ENCODE results near the gene GSTM2. TPM values are rescaled to one million over a fixed set of nuclear protein-coding genes. Genes with fewer than 3 reads are reported as not detected.
"Not testable (repeated sequence)": the region's sequence is repeated elsewhere in the genome, so short reads cannot be mapped to it uniquely, and the experiment has no call there.

GSTM2 gene
- total RNA-seq, 4 donors from 2014 or later = 37.1 to 73.6 (median 62.3) TPM

DNA sequence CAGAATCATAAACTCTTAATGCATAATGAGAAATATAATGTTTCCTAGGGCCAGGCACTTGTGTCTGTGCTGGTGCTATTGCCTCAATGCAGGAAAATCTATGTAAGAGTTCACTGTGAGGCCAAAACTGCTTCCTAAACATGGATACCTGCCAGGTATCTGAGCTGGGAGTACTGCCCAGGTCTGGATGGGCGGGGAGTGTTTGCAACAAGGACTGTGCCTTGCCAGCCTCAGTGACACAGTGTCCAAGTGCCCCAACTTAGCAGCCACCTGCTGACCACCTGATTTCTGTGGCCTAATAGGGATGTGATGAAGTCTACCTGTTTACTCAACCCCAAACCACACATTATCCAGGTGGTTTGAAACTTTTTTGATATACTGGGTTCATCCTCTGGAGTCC, 17.5 kb downstream of the GSTM2 start:
- H3K27me3 ChIP-seq; H3K27ac ChIP-seq; intact Hi-C loops (cut with DNase I); DNase-seq; H3K9me3 ChIP-seq; H3K36me3 ChIP-seq; H3K4me1 ChIP-seq; H3K4me3 ChIP-seq (replicated peaks in 1 of 3): not testable (repeated sequence)
- no CpG with 5 or more reads among the region's 1 CpG for WGBS, 2 donors

DNA sequence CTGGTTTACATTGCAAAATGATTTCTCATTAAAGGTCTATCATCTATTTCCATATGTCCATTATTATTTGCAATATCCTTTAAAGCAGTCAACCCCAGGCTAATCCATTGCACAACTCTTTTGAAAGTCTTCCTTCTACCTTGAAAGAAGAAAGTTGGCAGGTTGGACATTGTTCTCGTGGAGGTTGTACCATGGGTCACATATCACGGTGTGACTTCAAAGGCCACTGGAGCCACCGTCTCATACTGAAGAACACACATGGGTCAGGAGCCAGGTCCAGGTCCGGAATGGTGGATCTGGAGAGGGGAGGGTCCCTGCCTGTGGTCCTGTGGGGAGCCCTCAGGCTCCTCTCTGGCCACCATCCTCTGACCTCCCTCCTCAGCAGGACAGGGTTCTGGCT, 18.0 kb downstream of the GSTM2 start:
- H3K4me1 ChIP-seq; intact Hi-C loops (cut with DNase I); H3K9me3 ChIP-seq; H3K36me3 ChIP-seq; H3K4me3 ChIP-seq (replicated peaks in 1 of 3); DNase-seq; H3K27me3 ChIP-seq; H3K27ac ChIP-seq: not testable (repeated sequence)
- WGBS, 2 donors = no CpG with 5 or more reads among the region's 4 CpGs

DNA sequence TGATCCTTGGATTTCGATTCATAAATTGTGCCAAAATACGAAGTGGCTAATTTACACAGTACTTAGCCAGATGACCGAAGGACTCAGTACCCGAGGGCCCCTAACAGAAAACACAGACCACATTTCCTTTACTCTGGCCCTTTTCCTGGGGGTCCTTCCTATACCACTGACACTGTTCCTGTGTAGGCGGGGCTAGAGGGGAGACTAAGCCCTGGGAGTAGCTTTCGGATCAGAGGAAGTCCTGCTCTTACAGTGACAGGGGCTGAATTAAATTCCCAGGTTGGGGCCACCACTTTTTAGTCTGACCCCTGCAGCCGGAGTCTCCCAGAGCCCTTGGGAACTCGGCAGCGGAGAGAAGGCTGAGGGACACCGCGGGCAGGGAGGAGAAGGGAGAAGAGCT, 19.3 kb downstream of the GSTM2 start:
- intact Hi-C loops (cut with DNase I); DNase-seq; H3K36me3 ChIP-seq; H3K27me3 ChIP-seq; H3K4me1 ChIP-seq; H3K9me3 ChIP-seq: not testable (repeated sequence)
- H3K4me3 ChIP-seq (replicated peaks in 1 of 3) = peak overlapping the region in 1 of 3 donors; percentile 26
- WGBS, 2 donors = no CpG with 5 or more reads among the region's 11 CpGs
- peak overlapping the region in 1 of 3 donors; percentile 36 for H3K27ac ChIP-seq

DNA sequence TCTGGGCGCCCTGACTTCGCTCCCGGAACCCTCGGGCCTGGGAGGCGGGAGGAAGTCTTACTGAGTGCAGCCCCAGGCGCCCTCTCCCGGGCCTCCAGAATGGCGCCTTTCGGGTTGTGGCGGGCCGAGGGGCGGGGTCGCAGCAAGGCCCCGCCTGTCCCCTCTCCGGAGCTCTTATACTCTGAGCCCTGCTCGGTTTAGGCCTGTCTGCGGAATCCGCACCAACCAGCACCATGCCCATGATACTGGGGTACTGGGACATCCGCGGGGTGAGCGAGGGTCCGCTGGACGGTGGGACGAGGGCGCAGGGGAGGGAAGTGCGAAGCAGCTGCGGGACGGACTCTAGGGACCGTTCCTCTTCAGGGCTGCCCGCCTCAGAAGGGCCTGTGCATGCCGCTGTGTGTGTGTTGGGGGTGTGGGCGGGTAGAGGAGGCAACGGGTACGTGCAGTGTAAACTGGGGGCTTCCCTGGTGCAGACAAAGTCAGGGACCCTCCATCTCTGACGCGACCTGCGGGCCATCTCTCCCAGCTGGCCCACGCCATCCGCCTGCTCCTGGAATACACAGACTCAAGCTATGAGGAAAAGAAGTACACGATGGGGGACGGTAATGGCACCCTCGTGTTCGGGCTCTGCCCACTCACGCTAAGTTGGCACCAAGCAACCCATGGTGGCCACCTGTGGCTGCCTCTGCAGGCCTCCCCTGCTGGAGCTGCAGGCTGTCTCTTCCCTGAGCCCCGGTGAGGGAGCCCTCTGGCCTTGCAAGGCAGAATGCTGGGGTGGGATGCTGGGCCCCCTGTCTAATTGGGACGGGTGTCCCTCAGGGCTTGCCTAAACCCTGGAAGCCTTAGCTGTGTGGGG, 20.0 kb downstream of the GSTM2 start, which contains the start of gene GSTM1:
TSS of gene GSTM1 (plus strand) at position 177 of the 859 bp plus-strand sequence. CDS start at position 234, 57 bp downstream.
- no peaks in the 10 kb centered on the region for H3K9me3 ChIP-seq
- DNase-seq = no peak
- TF ChIP-seq POLR2A (IDR thresholded peaks at IDR 0.05) = no peak
- TF ChIP-seq, protein P1, sequence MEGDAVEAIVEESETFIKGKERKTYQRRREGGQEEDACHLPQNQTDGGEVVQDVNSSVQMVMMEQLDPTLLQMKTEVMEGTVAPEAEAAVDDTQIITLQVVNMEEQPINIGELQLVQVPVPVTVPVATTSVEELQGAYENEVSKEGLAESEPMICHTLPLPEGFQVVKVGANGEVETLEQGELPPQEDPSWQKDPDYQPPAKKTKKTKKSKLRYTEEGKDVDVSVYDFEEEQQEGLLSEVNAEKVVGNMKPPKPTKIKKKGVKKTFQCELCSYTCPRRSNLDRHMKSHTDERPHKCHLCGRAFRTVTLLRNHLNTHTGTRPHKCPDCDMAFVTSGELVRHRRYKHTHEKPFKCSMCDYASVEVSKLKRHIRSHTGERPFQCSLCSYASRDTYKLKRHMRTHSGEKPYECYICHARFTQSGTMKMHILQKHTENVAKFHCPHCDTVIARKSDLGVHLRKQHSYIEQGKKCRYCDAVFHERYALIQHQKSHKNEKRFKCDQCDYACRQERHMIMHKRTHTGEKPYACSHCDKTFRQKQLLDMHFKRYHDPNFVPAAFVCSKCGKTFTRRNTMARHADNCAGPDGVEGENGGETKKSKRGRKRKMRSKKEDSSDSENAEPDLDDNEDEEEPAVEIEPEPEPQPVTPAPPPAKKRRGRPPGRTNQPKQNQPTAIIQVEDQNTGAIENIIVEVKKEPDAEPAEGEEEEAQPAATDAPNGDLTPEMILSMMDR (IDR thresholded peaks at IDR 0.05) = peak in 1 of 6 experiments; percentile 28
- no peaks in the 10 kb centered on the region for H3K36me3 ChIP-seq
- H3K4me3 ChIP-seq (replicated peaks in 1 of 3) = peak within 1 kb of the TSS in 1 of 3 donors; percentile 26
- WGBS, 2 donors = no CpG with 5 or more reads among the region's 46 CpGs
- H3K27me3 ChIP-seq = no peaks in the 10 kb centered on the region
- peak within 1 kb of the TSS in 1 of 3 donors; percentile 36 for H3K27ac ChIP-seq
- intact Hi-C loops (cut with DNase I) = no loop called here
- H3K4me1 ChIP-seq = no peaks in the 10 kb centered on the region

DNA sequence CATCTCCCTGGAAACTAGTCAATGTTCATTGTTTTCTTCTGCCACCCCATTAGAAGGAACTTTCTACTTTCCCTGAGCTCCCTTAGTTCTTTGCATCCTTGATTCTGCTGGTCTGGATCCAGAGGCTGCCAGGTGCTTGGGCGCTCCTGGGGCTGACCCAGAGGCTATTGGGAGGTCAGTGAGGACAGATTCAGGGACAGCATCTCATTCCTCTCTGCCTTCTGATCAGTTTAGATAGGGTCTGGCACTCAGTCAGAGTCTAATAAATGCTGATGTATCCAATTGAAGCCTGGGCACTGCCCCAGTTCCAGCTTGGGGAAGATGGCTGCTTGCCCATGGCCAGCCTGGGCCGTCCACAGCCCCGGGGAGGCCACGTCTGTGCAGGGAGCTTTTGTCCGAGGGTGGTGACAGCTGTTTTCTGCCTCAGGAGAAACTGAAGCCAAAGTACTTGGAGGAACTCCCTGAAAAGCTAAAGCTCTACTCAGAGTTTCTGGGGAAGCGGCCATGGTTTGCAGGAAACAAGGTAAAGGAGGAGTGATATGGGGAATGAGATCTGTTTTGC, 22.1 kb downstream of the GSTM2 start:
- no peak for DNase-seq
- H3K36me3 ChIP-seq = no peaks in the 10 kb centered on the region
- no peak overlapping the region for H3K4me3 ChIP-seq (replicated peaks in 1 of 3)
- no peaks in the 10 kb centered on the region for H3K4me1 ChIP-seq
- H3K27ac ChIP-seq = no peak overlapping the region
- WGBS, 2 donors = no CpG with 5 or more reads among the region's 6 CpGs
- TF ChIP-seq, protein P1 (IDR thresholded peaks at IDR 0.05) = no peak
- no peak for TF ChIP-seq POLR2A (IDR thresholded peaks at IDR 0.05)
- H3K9me3 ChIP-seq = no peaks in the 10 kb centered on the region
- H3K27me3 ChIP-seq = no peaks in the 10 kb centered on the region
- intact Hi-C loops (cut with DNase I) = no loop called here

DNA sequence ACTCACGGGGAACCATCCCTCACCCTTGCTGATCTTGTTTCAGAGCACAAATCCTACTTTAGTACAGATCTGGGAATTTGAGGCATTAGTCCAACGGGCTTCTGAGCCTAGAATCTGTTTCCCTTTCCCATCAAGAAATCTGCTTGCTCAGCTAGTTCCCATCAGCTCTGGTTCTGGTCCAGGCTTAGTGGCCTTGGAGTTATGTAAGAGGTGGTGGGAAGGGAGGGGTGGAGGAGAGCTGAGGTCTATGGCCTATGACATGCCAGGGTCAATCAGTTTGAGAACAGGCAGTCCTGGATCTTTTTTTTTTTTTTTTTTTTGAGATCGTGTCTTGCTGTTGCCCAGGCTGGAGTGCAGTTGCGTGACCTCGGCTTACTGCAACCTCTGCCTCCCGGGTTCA, 23.9 kb downstream of the GSTM2 start:
- no peaks in the 10 kb centered on the region for H3K27me3 ChIP-seq
- no peak overlapping the region for H3K4me3 ChIP-seq (replicated peaks in 1 of 3)
- TF ChIP-seq, protein P1 (IDR thresholded peaks at IDR 0.05) = no peak
- TF ChIP-seq POLR2A (IDR thresholded peaks at IDR 0.05) = no peak
- intact Hi-C loops (cut with DNase I) = no loop called here
- no peaks in the 10 kb centered on the region for H3K36me3 ChIP-seq
- no CpG with 5 or more reads among the region's 6 CpGs for WGBS, 2 donors
- H3K4me1 ChIP-seq = no peaks in the 10 kb centered on the region
- DNase-seq = no peak
- H3K27ac ChIP-seq = no peak overlapping the region
- no peaks in the 10 kb centered on the region for H3K9me3 ChIP-seq

DNA sequence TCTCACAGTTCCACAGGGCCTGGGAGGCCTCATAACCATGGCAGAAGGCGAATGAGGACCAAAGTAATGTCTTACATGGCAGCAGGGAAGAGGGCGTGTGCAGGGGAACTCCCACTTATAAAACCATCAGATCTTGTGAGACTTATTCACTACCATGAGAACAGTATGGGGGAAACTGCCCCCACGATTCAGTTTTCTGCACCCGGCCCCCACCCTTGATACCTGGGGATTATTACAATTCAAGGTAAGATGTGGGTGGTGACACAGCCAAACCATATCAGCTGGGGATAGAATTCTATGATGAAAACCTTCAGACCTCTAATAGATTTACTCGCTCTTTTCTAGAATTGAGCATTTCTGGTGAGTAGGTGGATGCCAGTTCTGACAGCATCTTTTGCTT, 26.5 kb downstream of the GSTM2 start:
- DNase-seq; H3K9me3 ChIP-seq; H3K4me3 ChIP-seq (replicated peaks in 1 of 3); H3K27ac ChIP-seq; H3K4me1 ChIP-seq; H3K36me3 ChIP-seq; intact Hi-C loops (cut with DNase I); H3K27me3 ChIP-seq: not testable (repeated sequence)
- WGBS, 2 donors = no CpG with 5 or more reads among the region's 5 CpGs

DNA sequence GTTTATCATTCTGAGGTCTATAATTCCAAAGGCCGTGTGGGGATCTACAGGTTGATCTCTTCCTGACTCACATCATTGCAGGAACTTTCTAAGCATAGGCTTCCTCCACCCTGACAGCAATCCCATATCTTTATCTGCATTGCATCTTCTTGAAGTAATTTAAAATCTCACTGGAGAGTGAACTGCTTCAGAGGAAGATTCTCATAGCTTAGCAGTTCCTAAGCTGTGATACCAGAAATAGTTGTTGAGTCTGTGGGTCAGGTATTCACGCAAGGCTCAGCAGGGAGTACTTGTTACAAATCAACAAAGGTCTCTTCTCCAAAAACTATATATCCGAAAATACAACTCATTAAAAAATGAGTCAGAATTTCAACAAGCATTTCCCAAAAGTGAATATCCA, 27.3 kb downstream of the GSTM2 start:
- H3K27me3 ChIP-seq; H3K27ac ChIP-seq; H3K4me1 ChIP-seq; H3K36me3 ChIP-seq; intact Hi-C loops (cut with DNase I); DNase-seq; H3K4me3 ChIP-seq (replicated peaks in 1 of 3); H3K9me3 ChIP-seq: not testable (repeated sequence)
- WGBS, 2 donors = no CpG with 5 or more reads among the region's 3 CpGs
